Stomach (tissue), 9 donors: Measurements from ENCODE around the gene RNFT1. TPM values are rescaled to one million over a fixed set of nuclear protein-coding genes. Genes with fewer than 3 reads are reported as not detected.

ENCODE experiments used
- DNase-seq, 2 donors: peaks; one replicate each; pipeline versions ENCODE4 v3.0.0 to v3.0.0-alpha.2; 2013 to 2019
- H3K27ac ChIP-seq, 5 donors: fragments of 200-600 bp in 4 of 5; sonication (generic) in 4 of 5; one replicate each; pipeline ENCODE4 v1.5.1; 2013 to 2019; ENCODE audit warnings: mild to moderate bottlenecking in 1 of 5, moderate library complexity in 1 of 5
- H3K27me3 ChIP-seq, 3 donors: fragments of 200-600 bp; sonication (generic); one replicate each; pipeline ENCODE4 v1.5.1; 2017 to 2019; ENCODE audit warnings: mixed run types in 1 of 3
- H3K36me3 ChIP-seq, 4 donors: fragments of 200-600 bp; sonication (generic); 1 replicate in 3 of 4; 2 replicates in 1 of 4; pipeline ENCODE4 v1.5.1; 2016 to 2019
- H3K4me1 ChIP-seq, 4 donors: fragments of 200-600 bp; sonication (generic); one replicate each; pipeline ENCODE4 v1.5.1; 2016 to 2019
- H3K4me3 ChIP-seq, 4 donors: fragments of 200-600 bp; sonication (generic) in 3 of 4; one replicate each; pipeline ENCODE4 v1.5.1; 2016 to 2019; ENCODE audit warnings: mild to moderate bottlenecking in 1 of 4
- H3K9me3 ChIP-seq, 4 donors: fragments of 200-600 bp; sonication (generic); one replicate each; pipeline ENCODE4 v1.5.1; 2016 to 2019
- EP300 ChIP-seq: sonication (generic); formaldehyde crosslinking; IDR thresholded peaks from one replicate; pipeline ENCODE4 v1.6.1; 2017; ENCODE audit warnings: antibody characterized with exemption
- POLR2A ChIP-seq, 4 donors: fragments of 450-650 bp; IDR thresholded peaks; one replicate each; pipeline ENCODE4 v1.6.1; 2016; ENCODE audit warnings: antibody characterized with exemption in 4 of 4, control low read depth in 2 of 4, mild to moderate bottlenecking in 1 of 4, moderate library complexity in 1 of 4
- POLR2AphosphoS5 ChIP-seq, 3 donors: sonication (generic); formaldehyde crosslinking; IDR thresholded peaks; one replicate each; pipeline ENCODE4 v1.6.1; 2016; ENCODE audit warnings: antibody characterized with exemption in 3 of 3
- WGBS, 5 donors: extraction: QIAGEN DNeasy Blood & Tissue Kit in 3 of 5; methylation state at CpG; one replicate each; pipeline versions ENCODE4 v1.1.5 to v1.1.7; 2013 to 2018; 5-methylcytosine and 5-hydroxymethylcytosine counted together
- intact Hi-C: fragments of 100-400 bp; cut with DNase I; formaldehyde crosslinking; loops from one replicate; pipeline ENCODE4 v1.15.1; 2023; ENCODE audit warnings: low total_unique reads
- polyA plus RNA-seq, 3 donors: library from polyadenylated mRNA; stranded (reverse); fragments of 200-250 nt; gene quantifications; one replicate each; pipeline ENCODE4 v1.2.3, GENCODE V29; 2013
- small RNA-seq, 4 donors: library from RNA; depleted of rRNA; stranded (forward); fragments of <200 nt; gene quantifications; one replicate each; pipeline ENCODE3, GENCODE V24; 2016
- total RNA-seq, 5 donors: library from RNA; depleted of rRNA; stranded (reverse); fragments of >200 nt; gene quantifications; one replicate each; pipeline versions ENCODE4 v1.1.0 to v1.2.3, GENCODE V29; 2014 to 2016
- TF ChIP-seq, protein P1 (sequence below), 7 experiments: fragments of 450-650 bp in 4 of 7; fragments of 200-600 bp in 3 of 7; sonication (generic) in 3 of 7; IDR thresholded peaks; one replicate each; pipeline ENCODE4 v1.5.1; 2016 to 2019; ENCODE audit warnings: antibody characterized with exemption in 7 of 7, control low read depth in 2 of 7, mild to moderate bottlenecking in 1 of 7
- donor health status: healthy with polysubstance abuse.
- donor health status: Bipolar disorder and iron deficiency.
- donor health status: healthy.

Gene RNFT1
- total and polyA plus RNA-seq, 8 donors: 3.2 to 27.7 (median 8.9) TPM

DNA sequence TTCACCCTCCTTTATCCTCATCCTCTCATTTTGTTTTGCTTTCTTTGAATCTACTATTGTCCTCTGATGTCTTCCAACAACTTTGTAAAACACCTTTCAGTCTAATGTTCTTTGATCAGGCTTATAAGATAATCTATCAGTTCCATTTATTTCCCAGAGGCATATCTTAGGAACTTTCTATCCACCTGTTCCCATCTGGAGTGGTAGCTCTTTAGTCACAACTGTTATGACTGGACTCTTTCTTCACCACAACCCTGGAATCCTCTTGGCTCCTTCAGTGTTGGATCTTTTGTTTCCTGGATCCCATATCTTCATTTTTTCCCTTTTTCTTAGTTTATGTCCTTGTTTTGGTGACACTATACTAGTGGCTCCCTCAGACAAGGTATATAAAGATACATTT is 48.1 kb downstream of the RNFT1 start:
- no peak overlapping the region for H3K4me3 ChIP-seq
- H3K36me3 ChIP-seq: peaks cover 28 to 96% (median 95%) of the 10 kb centered on the region in 4 donors
- no peak for DNase-seq
- intact Hi-C loops: no loop called here
- H3K27ac ChIP-seq: no peak overlapping the region
- peaks cover 0 to 5% (median 2%) of the 10 kb centered on the region in 4 donors for H3K4me1 ChIP-seq
- TF ChIP-seq EP300 (no peak), POLR2AphosphoS5 (IDR thresholded peaks at IDR 0.05) (no peak), POLR2A (IDR thresholded peaks at IDR 0.05) (no peak)
- TF ChIP-seq, protein P1, sequence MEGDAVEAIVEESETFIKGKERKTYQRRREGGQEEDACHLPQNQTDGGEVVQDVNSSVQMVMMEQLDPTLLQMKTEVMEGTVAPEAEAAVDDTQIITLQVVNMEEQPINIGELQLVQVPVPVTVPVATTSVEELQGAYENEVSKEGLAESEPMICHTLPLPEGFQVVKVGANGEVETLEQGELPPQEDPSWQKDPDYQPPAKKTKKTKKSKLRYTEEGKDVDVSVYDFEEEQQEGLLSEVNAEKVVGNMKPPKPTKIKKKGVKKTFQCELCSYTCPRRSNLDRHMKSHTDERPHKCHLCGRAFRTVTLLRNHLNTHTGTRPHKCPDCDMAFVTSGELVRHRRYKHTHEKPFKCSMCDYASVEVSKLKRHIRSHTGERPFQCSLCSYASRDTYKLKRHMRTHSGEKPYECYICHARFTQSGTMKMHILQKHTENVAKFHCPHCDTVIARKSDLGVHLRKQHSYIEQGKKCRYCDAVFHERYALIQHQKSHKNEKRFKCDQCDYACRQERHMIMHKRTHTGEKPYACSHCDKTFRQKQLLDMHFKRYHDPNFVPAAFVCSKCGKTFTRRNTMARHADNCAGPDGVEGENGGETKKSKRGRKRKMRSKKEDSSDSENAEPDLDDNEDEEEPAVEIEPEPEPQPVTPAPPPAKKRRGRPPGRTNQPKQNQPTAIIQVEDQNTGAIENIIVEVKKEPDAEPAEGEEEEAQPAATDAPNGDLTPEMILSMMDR (IDR thresholded peaks at IDR 0.05): no peak
- H3K9me3 ChIP-seq: no peaks in the 10 kb centered on the region
- no peaks in the 10 kb centered on the region for H3K27me3 ChIP-seq

DNA sequence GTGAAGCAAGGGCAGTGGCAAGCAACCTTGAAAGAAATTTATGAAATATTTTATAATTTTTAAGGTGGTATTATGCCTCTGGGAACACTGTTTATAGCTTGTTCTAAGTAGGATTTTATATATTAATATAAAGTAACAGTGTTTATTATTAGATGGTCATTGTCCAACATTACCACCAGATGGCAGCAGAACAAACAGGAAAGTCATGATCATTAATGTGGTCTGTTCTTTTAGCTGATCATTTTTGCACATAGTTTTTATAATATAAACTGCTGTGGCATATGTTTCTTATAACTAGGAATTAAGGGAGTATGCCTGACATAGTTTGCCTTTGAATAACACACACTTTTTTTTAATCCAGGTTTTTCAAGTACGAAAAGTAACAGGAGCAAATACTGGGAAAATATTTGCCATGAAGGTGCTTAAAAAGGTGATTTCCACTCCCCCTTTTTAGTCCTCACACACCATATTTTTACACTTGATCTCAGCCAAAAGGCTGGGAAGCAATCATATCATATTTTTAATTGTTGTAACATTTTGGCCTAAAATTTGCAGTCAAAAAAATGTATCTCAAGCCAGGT is 50.2 kb downstream of the RNFT1 start:
- Histone ChIP-seq H3K4me1 (peaks cover 0 to 5% (median 2%) of the 10 kb centered on the region in 4 donors), H3K4me3 (no peak overlapping the region), H3K27ac (no peak overlapping the region), H3K9me3 (no peaks in the 10 kb centered on the region), H3K27me3 (no peaks in the 10 kb centered on the region), H3K36me3 (peaks cover 28 to 91% (median 81%) of the 10 kb centered on the region in 4 donors)
- peak in 1 of 2 donors; percentile 73 for DNase-seq
- WGBS, 5 donors: 62 to 88% (median 70%) methylated on average over 1 of the region's 1 CpG
- intact Hi-C loops: no loop called here
- TF ChIP-seq, protein P1 (IDR thresholded peaks at IDR 0.05): peak in 5 of 7 experiments; percentile 20 to 67 (median 35)
- TF ChIP-seq EP300: no peak

DNA sequence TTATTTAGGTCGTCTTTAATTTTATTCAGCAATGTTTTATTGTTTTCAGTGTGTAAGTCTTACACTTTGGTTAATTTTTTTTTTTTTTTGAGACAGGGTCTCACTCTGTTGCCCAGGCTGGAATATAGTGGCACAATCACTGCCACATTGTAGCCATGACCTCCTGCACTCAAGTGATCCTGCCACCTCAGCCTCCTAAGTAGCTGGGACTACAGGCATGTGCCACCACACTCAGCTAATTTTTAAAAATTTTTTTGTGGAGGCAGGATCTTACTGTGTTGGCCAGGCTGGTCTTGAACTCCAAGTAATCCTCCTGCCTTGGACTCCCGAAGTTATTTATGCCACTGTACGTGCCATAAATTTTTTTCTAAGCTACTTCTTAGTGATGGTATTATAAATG is 57.1 kb downstream of the RNFT1 start:
- intact Hi-C loops: no loop called here
- H3K36me3 ChIP-seq: peaks cover under 1 to 46% (median 36%) of the 10 kb centered on the region in 4 donors
- no peak overlapping the region for H3K27ac ChIP-seq
- H3K27me3 ChIP-seq: no peaks in the 10 kb centered on the region
- no peak for DNase-seq
- no peak overlapping the region for H3K4me3 ChIP-seq
- WGBS, 5 donors: 89 to 95% (median 91%) methylated on average over 3 of the region's 3 CpGs
- TF ChIP-seq POLR2AphosphoS5 (IDR thresholded peaks at IDR 0.05) (no peak), POLR2A (IDR thresholded peaks at IDR 0.05) (no peak), EP300 (no peak)
- TF ChIP-seq, protein P1 (IDR thresholded peaks at IDR 0.05): no peak
- H3K4me1 ChIP-seq: no peaks in the 10 kb centered on the region
- no peaks in the 10 kb centered on the region for H3K9me3 ChIP-seq

DNA sequence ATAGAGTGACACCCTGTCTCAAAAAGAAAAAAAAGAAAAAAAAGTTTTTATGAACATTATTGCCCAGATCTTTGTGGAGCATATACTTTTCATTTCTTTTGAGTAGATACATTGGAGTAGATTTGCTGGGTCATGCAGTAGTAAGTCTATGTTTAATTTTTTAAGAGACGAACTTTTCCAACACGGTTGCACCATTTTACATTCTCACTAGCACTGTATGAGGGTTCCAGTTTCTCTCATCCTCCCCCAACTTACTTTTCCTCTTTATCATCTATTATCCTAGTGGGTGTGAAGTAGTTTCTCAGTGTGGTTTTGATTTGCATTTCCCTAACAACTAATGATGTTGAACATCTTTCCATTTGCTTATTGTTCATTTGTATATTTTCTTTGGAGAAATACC is 61.1 kb downstream of the RNFT1 start:
- Histone ChIP-seq H3K9me3 (no peaks in the 10 kb centered on the region), H3K36me3 (peaks cover 0 to 28% (median 24%) of the 10 kb centered on the region in 4 donors), H3K4me1 (peaks cover 0 to 15% (median 7%) of the 10 kb centered on the region in 4 donors), H3K27ac (no peak overlapping the region), H3K4me3 (no peak overlapping the region), H3K27me3 (no peaks in the 10 kb centered on the region)
- no peak for DNase-seq
- WGBS, 5 donors: 85 to 91% (median 89%) methylated on average over 2 of the region's 2 CpGs
- intact Hi-C loops: no loop called here
- TF ChIP-seq EP300 (no peak), POLR2AphosphoS5 (IDR thresholded peaks at IDR 0.05) (no peak), POLR2A (IDR thresholded peaks at IDR 0.05) (no peak)
- TF ChIP-seq, protein P1 (IDR thresholded peaks at IDR 0.05): no peak

Small RNA genes lying within 50 kb of the gene (small RNA-seq; reads per million reads assigned to genes)
- 0 reads per million in 4 donors for gene RPS29P21

Other genes with a start within 250 kb of the RNFT1 start
- 10 to 100 TPM in 4 of 5 donors, not detected in 1; 10.1 to 28.6 (median 15.1) TPM for gene TUBD1, start 71.8 kb downstream of the RNFT1 start, total RNA-seq
- 10 to 100 TPM in 1 of 3 donors, 1 to 10 TPM in 2; 5.9 to 15.3 (median 7.5) TPM for gene TUBD1, start 71.8 kb downstream of the RNFT1 start, polyA plus RNA-seq
- 100 to 1,000 TPM in 1 of 5 donors, 10 to 100 TPM in 4; 26.3 to 129 (median 62.6) TPM for gene RPS6KB1, start 71.6 kb downstream of the RNFT1 start, total RNA-seq
- gene RPS6KB1, start 71.6 kb downstream of the RNFT1 start, polyA plus RNA-seq: 10 to 100 TPM in 1 of 3 donors, 1 to 10 TPM in 2; 9.4 to 14.8 (median 9.7) TPM
- 10 to 100 TPM in 3 of 5 donors, 1 to 10 TPM in 2; 4.1 to 58.2 (median 11.7) TPM for gene HEATR6, start 114.2 kb upstream of the RNFT1 start, total RNA-seq
- 1 to 10 TPM; 2.1 to 7.6 (median 2.7) TPM for gene HEATR6, start 114.2 kb upstream of the RNFT1 start, polyA plus RNA-seq
- gene CA4, start 185.2 kb upstream of the RNFT1 start, total RNA-seq: 10 to 100 TPM in 1 of 5 donors, under 1 TPM in 1, not detected in 3; 0.92 to 30.1 TPM
- 1 to 10 TPM in 2 of 3 donors, under 1 TPM in 1; 0.87 to 4.7 (median 3.0) TPM for gene CA4, start 185.2 kb upstream of the RNFT1 start, polyA plus RNA-seq